AG09309 (cell line): Measurements from ENCODE around the gene OXSR1.

Experiments used
- DNase-seq: peaks from one replicate; pipeline ENCODE4 v3.0.0-alpha.2; 2010; ENCODE audit warnings: low read depth
- H3K4me3 ChIP-seq: 2 replicates; pipeline ENCODE4 v1.5.1; 2011; ENCODE audit warnings: mild to moderate bottlenecking, low read depth, low read length, moderate library complexity; ENCODE audit not compliant: control insufficient read depth
- TF ChIP-seq, protein P1 (sequence below): IDR thresholded peaks from 2 replicates; pipeline ENCODE4 v1.5.1; 2011; ENCODE audit warnings: mild to moderate bottlenecking, low read depth, low read length, inconsistent platforms; ENCODE audit not compliant: insufficient read depth, control insufficient read depth; ENCODE audit errors: missing control alignments

OXSR1 gene

GRCh38 chr3:38122712-38123290 is 42.5 kb upstream of the OXSR1 start:
- no peak for DNase-seq
- H3K4me3 ChIP-seq: no peak overlapping the region
- TF ChIP-seq, protein P1, sequence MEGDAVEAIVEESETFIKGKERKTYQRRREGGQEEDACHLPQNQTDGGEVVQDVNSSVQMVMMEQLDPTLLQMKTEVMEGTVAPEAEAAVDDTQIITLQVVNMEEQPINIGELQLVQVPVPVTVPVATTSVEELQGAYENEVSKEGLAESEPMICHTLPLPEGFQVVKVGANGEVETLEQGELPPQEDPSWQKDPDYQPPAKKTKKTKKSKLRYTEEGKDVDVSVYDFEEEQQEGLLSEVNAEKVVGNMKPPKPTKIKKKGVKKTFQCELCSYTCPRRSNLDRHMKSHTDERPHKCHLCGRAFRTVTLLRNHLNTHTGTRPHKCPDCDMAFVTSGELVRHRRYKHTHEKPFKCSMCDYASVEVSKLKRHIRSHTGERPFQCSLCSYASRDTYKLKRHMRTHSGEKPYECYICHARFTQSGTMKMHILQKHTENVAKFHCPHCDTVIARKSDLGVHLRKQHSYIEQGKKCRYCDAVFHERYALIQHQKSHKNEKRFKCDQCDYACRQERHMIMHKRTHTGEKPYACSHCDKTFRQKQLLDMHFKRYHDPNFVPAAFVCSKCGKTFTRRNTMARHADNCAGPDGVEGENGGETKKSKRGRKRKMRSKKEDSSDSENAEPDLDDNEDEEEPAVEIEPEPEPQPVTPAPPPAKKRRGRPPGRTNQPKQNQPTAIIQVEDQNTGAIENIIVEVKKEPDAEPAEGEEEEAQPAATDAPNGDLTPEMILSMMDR: no peak

DNA sequence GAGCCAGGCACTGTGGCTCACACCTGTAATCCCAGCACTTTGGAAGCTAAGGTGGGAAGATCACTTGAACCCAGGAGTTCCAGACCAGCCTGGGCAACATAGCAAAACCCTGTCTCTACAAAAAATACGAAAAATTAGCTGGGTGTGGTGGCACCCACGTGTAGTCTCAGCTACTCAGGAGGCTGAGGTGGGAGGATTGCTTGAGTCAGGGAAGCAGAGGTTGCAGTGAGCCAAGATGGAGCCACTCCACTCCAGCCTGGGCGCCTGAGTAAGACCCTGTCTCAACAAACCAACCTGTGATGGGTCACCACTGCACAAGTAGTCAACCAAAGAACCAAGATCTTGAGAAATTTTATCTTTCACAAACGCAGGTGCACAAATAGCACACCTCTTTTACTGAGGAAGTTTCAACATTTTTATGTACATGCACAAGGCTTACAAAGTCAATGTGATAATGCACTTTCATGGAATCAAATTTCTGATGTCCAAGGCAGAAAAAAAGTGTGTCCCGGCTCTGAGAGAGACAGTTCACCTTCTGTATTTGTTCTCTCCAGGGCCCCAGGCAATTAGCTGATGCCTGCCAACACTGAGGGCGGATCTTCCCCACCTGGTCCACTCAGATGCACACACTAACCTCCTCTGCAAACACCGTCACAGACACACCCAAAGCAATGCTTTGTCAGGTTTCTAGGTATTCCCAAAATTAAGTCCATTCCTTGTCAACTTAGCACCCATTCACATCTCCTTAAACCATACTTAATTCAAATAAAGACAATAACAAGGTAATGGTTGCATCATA is 40.8 kb upstream of the OXSR1 start:
- TF ChIP-seq, protein P1: no peak
- no peak overlapping the region for H3K4me3 ChIP-seq
- DNase-seq: no peak

DNA sequence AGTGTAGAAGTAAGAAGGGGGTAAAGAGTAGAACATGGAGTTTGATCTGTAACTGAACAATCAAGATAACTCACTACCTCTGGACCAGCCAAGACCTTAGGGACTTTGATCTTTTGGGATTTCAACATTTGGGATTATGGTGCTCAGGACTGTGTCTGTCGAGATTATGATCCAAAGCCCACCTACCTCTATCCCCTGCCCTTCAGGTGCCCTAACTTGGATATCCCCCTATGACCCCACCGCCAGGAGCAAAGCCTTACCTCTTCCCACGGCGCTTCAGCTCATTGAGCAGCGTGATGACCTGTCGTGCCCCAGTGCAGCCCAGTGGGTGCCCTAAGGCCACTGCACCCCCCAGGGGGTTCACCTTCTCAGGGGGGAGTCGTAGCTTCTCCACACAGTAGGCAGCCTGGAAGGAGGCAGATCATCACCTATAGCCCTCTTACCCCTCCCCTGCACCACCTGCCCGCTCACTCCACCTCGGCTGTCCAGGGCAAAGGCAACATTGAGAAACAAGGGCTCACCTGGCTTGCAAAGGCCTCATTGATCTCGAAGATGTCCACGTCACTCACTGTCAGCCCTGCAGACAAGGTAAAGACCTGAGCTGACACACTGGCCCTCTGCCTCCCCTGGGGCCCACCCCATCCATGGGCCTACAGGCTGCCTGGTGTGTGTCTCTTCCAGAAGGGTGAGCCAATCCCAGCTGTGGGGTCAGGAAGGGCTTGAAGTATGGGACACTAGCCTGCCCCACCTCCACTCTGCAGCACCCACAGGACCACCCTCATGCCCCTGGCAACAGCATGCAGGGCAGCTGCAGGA is 39.8 kb upstream of the OXSR1 start:
- DNase-seq: no peak
- no peak overlapping the region for H3K4me3 ChIP-seq
- TF ChIP-seq, protein P1: no peak

DNA sequence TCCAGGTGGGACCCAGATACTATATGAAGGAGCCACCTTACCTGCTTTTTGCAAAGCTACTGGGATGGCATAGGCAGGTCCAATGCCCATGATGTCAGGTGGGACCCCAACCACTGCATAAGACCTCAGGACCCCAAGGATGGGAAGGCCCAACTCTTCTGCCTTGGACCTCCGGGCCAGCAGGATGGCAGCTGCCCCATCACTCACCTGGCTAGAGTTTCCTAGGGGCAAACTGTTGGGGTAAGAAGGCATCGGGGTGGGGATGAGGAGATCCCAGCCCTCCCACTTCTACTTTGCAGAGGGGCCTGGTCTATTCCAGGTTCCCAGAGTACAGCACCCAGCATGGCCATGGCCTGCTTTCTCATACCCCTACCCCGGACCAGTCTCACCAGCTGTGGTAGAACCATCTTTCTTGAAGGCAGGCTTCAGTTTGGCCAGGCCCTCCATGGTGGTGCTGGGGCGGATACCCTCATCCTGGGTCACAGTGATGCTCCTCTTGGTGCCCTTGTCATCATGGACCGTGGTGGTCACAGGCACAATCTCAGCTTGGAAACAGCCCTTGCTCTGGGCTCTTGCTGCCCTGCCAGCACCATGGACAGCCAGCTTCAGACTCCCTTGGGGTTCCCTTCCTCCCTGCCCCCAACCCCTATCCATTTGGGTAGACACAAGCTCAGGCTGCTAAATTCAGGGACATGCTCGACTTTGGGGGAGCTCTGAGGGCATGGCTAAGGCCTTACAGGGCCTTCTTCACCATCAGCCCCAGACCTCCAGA is 39.0 kb upstream of the OXSR1 start:
- no peak overlapping the region for H3K4me3 ChIP-seq
- DNase-seq: no peak
- TF ChIP-seq, protein P1: no peak

- H3K4me3 ChIP-seq: no peak overlapping the region
- TF ChIP-seq, protein P1: no peak
- DNase-seq: no peak
Observed at GRCh38 chr3:38127611-38128302, 37.6 kb upstream of the OXSR1 start.

- TF ChIP-seq, protein P1: no peak
- no peak overlapping the region for H3K4me3 ChIP-seq
- no peak for DNase-seq
Observed at GRCh38 chr3:38128303-38128655, 37.1 kb upstream of the OXSR1 start.
